GM19240 (cell line): ENCODE results near the gene IL37.
"Not testable (repeated sequence)": the region's sequence is repeated elsewhere in the genome, so short reads cannot be mapped to it uniquely, and the experiment has no call there.

ENCODE experiments used
- DNase-seq: peaks from one replicate; pipeline ENCODE4 v3.0.0; 2011; ENCODE audit warnings: low spot score; ENCODE audit not compliant: insufficient read length

IL37 gene

GRCh38 chr2:112921982-112922381 is 11.0 kb downstream of the IL37 start:
- no peak for DNase-seq

- no peak for DNase-seq
Measured at GRCh38 chr2:112923237-112923966, 12.4 kb downstream of the IL37 start.

DNA sequence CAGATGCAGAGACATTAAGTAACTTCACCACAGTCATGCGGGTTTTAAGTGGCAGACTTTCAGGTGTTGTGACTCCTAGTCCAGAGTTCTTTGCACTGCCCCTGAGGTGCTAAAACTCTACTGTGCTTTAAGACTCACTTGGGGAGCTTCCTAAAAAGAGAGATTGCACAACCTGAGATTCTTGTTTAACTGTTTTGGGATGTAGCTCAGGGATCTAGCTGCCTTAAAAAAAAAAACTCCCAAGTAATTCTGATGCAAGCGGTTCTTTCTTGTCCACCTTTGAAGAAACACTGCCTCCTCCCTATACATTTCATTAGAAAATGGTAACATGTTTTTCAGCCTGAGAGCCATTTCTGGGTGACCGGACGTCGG is 13.0 kb downstream of the IL37 start:
- no peak for DNase-seq

DNA sequence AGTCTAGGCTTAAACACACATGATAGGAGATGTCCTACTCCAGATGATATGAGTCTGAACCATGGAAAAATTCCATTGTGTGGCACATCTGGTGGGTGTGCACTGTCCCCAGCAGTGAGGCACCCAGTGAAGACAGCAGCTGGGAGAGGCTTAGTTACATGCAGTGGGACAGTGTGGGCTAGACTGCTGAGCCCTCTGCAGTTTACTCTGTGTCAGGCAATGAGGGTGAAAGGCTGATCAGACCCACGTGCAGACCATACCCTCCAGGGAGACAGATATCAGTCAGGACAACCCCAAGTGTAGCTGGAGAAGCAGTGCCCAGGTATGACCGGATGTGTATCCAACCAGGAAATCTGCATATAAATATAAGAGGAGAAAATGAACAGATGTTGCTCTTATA is 13.4 kb downstream of the IL37 start:
- DNase-seq = no peak

GRCh38 chr2:112924821-112925220 is 13.9 kb downstream of the IL37 start:
- DNase-seq = no peak

DNA sequence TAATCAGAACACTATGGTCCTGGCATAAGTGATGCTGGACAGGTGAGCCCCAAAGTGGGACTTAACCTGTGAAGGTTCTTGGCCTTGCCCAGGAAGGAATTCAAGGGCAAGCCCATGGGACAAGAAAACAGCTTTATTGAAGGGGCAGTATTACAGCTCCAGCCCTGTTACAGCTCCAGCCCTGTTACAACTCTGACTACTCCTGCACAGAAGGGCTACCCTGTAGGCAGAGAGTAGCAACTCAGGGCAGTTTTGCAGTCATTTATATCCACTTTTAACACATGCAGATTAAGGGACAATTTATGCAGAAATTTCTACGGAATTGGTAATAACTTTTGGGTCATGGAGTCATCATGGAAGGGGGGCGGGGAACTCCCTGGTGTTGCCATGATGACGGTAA is 15.7 kb downstream of the IL37 start:
- no peak for DNase-seq

DNA sequence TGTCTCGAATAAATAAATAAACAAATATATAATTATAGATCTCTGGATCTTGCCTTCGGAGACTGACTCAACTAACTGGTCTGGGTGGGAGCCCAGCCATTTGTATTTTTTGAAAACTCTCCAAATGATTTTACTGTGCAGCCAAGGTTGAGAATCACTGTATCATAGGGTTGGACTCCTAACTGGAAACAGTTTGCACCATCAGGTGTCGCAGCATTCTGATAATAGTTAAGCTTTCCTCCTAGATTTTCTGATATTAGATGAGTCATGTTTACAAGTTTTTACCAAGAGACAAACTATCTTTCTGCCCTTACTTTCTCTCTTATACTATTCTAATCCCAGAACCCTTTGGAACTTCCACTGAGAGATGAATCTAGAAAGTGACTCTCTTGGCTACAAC is 16.8 kb downstream of the IL37 start:
- DNase-seq = no peak

GRCh38 chr2:112933261-112933660 is 22.3 kb downstream of the IL37 start:
- DNase-seq = no peak

DNA sequence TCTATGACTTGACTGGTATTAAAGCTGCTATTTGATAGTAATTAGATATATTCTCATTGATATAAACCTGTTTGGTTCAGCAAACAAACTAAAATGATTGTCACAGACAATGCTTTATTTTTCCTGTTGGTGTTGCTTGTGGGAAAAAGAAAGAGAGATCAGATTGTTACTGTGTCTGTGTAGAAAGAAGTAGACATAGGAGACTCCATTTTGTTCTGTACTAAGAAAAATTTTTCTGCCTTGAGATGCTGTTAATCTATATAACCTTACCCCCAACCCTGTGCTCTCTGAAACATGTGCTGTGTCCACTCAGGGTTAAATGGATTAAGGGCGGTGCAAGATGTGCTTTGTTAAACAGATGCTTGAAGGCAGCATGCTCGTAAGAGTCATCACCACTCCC is 23.2 kb downstream of the IL37 start:
- not testable (repeated sequence) for DNase-seq

DNA sequence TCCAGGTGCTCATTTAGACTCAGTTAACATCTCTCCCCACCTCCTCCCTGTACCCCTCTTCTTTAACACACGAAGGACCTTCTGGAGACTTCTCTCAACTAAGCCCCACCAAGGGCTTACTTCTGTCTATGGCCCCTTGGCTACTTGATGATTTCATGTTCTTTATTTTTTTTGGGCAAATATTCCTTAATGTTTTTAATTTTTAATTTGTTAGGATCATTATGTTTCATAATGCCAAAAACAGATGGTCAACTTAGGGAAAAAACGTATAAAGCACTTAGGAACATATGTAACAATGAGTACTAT is 25.9 kb downstream of the IL37 start:
- DNase-seq = no peak

GRCh38 chr2:112938904-112939303 is 27.9 kb downstream of the IL37 start:
- no peak for DNase-seq

- DNase-seq = no peak
Measured at GRCh38 chr2:112939425-112939824, 28.5 kb downstream of the IL37 start.

DNA sequence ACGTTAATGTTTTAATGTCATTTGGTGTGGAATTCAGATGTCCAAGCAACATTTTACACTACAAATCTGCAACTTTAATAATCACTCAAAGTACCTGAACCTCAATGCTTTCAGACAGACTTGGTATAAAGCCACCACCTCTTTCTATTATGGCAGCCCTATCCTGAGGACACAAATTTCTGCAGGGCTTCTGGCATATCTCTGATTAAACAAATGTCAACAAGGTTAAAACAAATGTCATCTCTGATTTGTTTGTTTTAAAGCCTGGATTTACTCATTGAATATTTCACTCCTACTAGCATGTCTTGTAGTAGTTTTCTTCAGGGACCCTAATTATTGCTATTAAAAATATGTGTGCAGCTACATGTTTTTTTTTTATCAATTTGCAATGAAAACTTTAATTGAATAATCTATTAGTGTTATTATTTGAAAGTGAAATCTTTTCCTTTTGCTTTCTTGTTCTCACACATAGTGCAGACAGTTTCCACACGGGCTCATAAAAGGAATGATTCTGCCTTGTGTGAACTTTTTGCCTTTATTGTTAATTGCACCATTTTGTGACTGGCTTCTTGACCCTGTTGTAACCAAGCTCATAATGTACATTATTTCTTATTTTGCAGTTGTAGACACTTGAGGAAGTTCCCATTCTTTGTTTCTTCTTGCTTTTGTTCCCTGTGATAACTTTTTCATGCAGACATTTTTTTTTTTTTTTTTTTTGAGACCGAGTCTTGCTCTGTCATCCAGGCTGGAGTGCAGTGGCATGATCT is 30.1 kb downstream of the IL37 start:
- DNase-seq = no peak

- DNase-seq = peak; percentile 47
Measured at GRCh38 chr2:112941753-112942653, 31.0 kb downstream of the IL37 start.

DNA sequence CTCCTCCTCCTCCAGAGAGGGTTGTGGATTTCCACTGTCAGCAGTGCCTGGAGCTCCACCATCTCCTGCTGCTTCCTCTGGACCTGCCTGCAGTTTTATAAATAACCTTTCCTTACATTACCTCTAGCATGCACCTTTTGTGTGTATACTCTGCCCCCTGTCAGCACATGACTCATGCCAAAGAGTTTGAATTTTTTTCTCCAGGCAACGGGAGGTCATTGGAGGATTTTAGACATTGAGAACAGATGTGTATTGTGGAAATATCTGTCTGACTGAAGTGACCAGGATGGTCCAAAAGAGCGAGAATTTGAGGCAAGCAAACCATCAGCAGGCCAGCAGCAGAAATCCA is 31.7 kb downstream of the IL37 start:
- DNase-seq = no peak

DNA sequence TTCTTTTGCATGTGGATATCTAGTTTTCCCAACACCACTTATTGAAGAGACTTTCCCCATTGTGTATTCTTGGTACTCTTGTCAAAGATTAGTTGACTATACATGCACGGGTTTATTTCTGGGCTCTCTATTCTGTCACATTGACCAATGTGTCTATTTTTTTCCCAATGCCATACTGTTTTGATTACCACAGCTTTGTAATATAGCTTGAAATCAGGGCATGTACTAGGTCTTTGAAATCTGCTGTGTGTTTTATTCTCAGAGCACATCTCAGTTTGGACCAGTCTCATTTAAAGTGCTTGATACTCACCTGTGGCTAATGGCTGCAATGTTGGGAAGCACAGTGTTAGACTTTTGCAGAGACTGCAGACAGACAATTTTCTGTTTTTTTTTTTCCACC is 34.0 kb downstream of the IL37 start:
- DNase-seq = no peak

DNA sequence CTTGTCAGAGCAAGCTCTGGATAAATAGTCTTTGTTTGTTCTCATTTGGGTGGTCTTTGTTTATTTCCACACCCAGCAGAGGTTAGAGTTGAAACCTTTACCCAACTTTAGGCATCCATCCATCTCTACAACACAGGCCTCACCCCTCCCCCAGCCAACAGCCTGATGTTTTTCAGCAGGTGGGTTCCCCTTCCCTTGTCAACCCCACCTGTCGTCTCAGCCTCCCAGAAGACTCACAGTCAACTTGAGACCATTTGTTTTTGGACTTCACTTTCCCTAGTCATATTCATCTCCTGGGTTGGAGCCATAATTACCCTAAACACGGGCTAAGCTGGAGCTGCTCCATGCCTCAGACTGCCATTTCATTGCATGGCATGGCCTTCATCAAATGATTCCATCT is 35.1 kb downstream of the IL37 start:
- no peak for DNase-seq

DNA sequence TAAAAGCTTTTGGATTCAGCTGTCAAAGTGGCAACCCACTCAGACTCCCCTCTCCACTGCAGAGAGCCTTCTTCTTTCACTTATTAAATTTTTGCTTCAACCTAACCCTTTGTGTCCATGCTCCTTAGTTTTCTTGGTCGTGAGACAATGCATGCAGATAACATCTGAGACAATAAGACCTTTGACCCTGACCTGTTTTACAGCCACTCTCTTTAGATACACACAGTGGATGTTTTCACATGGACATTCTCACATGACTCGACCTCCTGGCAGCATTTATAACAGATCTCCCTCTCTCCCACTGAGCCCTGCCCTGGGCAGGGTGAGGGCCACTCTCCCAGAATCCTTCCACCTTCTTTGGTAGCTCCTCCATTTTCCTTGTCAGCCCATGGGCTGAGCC is 36.4 kb downstream of the IL37 start:
- no peak for DNase-seq

DNA sequence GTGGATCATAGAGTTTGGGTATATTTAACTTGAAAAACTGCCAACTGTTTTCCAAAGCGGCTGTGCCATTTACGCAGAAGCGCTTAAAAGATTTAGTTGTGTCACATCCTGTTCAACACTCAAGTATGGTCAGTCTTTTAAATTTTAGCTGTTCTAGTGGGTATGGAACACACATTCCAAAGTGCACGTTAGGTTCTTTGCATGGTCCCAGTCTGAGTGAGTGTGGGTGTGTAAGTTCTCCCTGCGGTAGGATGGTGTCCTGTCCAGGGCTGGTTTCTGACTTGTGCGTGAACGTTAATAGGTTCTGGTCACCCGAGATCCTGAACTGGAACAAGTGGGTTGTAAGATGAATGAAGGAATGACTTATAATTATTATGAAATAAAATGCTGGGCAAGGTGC is 38.5 kb downstream of the IL37 start:
- no peak for DNase-seq

- DNase-seq = no peak
Measured at GRCh38 chr2:112954364-112954763, 43.4 kb downstream of the IL37 start.

DNA sequence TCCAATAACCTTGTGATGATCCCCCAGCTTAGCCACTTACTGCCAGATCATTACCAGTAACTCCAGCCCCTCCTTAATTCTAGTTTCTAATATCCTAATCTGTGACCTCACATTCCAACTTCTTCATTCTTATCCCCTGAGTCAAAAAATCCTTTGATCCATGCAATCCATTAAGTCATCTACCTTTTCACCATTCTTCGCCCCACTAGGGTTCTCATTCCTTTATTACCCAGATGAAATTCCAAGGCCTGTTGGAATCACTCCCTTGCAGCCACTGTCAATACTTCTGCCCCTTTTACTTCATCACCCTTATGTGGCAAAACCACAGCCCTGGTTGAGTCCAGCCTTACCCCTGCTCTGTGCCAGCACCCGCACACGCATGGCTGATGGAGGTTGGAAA is 46.5 kb downstream of the IL37 start:
- no peak for DNase-seq

DNA sequence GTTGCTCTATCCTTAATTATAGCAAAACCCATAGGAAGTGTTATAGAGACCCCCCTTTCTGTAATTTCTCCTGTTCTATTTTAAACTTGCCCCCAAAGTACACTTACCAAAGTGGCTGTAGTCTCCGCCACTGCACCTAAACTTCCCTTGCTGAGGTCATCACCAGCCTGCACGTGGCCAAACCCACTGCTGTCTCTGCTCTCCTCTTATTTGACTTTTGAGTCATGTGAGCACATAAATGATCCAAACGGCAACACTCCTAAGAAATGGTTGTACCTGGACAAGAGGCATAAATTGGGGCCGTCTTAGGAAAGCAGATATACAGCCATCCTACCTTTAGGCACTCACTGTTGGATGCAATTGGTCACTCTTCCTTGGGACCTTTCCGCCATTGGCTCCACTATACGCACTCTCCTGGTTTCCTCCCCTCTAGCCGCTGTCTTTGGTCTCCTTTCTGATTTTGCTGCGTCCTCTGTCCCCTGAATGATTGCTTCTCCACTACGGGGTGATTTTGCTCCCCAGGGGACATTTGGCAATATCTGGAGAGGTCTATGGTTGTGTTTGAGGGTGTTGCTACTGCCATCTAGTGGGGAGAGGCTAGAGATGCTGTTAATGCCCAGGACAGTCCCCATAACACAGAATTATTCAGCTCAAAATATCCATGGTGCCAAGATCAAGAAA is 47.6 kb downstream of the IL37 start:
- DNase-seq = peak; percentile 35
